Activated CD4-positive, CD25-positive, alpha-beta regulatory T cell treated with anti-CD3 and anti-CD28 coated beads, Interleukin-2, amount 50 U/mL, for 16 hours (primary cell): Measurements from ENCODE around the gene CDC42EP3.

Experiments used
- DNase-seq: peaks from one replicate; pipeline ENCODE4 v3.0.0-alpha.2; 2020; ENCODE audit warnings: low read depth, low spot score

The CDC42EP3 gene

DNA sequence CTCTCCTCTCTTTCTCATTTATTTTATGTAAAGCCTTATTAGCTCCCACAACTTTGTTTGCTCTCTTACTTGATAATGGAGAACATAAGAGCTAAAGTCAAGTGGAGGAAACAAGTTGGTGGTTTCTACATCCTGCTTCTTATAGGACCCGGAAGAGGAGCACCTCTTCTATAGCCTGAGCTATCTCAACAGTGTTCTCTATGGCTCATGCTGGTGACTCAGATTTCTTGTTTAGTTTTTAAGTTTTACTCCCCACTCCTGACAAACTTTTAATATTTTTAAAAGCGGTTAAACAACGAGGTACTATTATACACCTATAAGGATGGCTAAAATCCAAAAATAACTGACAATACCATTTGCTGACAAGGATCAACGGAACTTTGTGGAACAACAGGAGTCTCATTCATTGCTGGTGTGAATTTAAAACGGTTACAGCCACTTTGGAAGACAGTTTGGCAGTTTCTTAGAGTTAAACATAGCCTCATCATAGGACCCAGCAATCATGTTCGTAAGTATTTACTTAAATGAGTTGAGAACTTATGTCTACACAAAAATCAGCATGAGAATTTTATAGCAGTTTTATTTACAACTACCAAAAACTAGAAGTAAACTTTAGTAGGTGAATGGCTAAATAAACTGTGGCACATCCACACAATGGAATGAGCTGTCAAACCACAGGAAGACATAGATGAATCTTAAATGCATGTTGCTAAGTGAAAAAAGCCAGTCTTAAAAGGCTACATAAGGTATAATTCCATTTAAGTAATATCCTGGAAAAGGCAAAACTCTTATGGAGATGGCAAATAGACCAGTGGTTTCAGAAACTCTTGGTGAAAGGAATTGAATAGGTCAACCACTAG is 12.7 kb upstream of the CDC42EP3 start:
- DNase-seq = no peak

DNA sequence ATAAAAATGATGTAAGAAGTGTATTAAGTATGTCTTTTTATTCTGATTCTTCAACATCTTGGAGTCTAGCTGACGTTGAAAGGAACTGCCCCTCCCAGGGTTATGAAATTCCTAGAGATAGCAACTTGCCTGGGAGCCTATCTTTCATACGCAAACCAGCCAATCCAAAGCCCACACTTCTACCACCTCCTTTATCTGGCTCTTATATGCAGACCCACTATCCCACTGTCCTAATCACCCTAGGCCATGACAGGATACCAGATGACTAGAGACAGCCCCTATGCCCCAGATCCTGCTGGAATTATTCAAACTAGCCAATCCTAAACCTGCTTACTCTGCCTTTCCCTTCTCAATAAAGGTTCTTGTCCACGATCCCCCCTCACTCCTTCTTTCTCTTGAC is 11.8 kb upstream of the CDC42EP3 start:
- no peak for DNase-seq

DNA sequence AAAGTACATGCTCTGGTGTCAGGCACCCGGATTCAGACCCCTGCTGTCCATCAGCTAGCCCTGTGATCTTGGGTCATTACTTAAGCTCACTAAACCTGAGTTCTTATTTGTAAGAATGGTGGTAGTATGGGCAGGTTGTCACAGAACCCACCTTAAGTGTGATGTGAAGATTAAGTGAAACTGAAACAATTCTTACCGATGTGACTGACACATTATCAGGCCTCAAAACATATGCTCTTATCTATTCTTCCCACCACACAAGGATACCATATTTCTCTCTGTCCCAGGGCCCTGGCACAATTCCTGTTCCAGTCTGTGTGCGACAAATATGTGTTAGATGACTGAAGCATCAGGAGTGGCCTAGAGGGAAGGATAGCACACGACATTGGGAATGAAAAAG is 11.0 kb upstream of the CDC42EP3 start:
- no peak for DNase-seq

DNA sequence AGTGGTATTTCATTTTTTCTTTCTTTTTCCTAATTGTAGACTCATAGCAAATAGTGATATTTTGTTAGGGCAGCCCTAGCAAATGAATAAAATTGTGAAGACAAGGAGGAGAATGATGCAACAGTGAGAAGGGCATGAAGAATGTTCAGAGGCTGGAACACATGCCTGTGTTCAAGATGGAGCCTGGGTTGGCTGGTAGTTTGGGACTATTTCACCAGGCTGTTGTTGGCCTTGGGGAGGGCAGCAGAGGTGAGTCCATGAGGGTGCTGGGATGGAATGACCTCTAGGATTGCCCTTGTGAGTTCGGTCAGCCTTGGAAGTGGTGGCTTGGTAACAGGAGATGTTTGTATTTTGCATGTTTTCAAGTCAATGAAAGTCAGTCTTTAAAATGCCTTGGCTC is 10.1 kb upstream of the CDC42EP3 start:
- no peak for DNase-seq

DNA sequence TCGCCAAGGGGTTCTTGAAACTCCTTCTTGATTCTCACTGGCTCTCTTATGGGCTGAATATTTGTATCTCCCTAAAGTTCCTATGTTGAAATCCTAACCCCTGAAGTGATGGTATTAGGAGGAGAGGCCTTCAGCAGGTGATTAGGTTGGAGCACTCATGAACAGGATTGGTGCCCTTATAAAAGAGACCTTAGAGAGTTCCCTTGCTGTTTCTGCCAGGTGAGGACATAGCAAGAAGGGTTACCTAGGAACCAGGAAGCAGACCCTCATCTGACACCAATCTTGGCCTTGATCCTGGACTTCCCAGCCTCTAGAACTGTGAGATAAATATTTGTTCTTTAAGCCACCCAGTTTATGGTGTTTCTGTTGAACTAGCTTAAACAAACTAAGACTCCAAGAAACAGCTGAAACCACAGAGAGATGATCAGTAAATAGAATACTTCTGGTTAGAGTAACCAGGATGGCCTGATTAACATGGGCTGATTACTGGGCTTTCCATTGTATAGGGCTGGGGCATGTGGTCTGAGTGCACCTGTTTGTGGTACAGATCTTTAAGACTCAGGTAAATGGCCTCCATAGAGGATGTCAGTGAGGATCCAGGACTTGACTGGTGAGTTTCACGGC is 7.7 kb upstream of the CDC42EP3 start:
- DNase-seq = no peak

DNA sequence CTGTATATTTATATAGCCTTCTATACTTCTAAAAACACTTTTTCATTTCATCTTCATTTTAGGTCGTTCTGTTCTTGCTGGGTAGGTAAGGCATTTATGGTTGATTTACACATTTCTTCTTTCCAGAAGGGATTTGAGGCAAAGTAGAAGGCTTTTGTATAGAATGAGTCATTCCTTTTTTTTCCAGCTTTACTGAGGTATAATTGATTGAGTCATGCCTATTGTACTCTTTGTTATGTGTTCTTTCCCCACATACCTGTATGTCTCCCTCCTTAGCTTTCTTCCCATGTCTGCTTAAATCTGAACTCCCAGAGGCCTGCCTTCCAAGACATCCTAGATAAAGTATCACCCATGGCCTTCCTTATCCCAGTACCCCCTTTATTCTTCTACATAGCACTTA is 4.8 kb upstream of the CDC42EP3 start:
- no peak for DNase-seq

DNA sequence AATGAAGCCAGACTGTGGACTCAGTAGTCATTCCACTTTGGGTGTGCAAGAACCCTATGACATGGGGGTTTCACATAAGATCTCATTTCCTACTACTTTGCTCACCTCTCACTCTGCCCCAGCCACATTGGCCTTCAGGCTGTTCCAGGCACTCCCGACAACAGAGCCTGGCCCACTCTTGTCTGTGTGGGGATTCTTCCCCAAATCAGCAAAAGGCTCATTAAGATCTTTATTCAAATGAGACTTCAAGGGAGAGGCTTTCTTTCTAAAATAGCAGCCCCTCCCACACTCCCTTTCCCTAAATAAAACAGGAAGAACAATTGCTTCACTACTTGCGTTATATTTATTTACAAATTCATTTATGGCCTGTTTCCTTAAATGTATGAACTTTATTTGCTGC is 3.5 kb upstream of the CDC42EP3 start:
- DNase-seq = no peak

DNA sequence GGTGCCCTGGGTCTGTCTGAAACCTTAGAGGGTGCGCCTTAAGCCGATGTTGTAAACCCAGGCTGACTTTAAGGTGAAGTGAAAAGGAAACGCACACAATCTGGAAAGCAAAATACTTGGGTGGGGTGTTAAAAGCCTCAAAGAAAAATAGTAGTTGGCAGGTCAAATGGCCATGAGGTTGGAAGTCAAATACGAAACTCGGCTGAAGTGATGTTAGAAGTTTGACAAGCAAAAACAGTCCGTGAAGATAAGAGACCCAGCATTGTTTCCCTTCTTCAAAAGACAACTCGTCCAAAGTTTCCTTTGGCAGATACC is 1.4 kb upstream of the CDC42EP3 start:
- DNase-seq = no peak

DNA sequence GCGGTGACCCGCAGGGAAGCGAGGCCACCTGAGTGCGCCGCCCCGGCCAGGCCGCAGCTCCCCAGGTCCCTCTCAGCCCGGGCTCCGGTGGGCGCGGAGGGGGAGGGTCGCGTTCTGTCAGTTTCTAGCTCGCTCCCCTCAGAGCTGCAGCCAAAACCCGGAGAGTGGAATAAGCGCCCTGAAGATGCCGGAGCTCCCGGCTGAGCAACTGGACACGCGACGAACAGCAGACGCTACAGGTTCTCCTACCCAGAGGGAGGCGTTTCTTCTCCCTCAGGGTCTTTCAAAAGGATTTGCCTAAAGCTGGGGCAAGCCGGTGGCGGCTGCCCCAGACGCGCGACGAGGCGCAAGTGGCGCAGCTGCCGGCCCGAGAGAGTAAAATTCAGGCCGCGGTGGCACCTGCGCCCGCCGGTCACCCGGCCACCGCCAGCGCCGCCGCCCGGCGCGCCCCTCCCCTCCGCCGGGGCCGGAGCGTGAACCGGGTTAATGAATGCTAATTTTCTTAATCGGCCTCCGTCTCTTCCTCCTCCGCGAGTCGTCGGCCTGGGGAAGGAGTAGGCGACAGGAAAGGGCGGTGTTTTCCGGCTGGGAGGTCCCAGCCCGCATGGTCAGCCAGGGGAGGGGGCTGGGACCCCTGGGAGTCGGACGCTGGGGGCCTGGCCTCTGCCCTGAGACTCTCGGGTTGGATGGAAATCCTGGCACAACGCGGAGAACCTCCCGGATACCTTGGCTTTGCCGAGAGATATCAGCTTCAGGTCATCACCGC is 845 bp upstream of the CDC42EP3 start:
- DNase-seq = no peak

DNA sequence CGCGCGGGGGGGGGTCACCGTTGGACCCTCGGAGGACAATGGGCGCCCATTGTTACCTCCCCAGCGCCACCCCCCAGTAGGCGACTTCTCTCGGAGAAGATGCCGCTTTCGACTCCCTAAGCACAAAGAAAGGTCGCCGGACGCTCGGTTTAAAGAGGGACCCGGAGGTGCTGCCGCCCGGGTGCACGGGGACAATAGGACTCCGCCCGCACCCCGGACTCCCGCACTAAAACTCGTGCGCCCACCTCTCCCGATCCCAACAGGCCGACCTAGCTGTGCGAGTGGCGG is 318 bp upstream of the CDC42EP3 start:
- no peak for DNase-seq

DNA sequence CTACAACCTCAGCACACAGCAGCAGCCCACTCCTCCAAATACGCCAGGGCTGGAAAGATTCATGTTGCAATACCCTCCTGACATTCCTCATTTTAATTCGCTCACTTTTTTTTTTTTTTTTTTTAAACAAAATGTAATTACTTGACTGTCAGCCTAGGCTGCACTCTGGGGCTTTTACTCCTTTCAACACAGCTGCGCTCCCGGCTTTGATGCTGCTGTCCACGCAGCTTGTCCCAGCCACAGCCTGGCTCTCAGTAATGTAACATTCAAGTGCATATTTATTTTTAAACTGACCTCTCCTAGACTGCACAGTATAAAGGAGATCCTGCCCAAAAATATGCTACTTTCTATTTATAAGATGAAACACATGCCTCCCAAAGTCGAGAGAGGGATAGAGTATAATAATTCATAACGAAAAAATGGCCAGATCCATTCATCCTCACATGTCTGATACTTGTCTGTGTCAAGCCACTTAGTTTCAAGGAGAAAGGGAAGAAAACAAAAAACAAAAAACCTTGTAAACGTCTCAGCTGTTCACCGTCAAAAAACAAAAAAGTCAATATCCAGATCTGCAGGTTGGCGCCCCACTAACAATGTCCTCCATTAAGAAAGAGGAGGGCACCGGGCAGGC is 949 bp downstream of the CDC42EP3 start:
- DNase-seq = no peak

DNA sequence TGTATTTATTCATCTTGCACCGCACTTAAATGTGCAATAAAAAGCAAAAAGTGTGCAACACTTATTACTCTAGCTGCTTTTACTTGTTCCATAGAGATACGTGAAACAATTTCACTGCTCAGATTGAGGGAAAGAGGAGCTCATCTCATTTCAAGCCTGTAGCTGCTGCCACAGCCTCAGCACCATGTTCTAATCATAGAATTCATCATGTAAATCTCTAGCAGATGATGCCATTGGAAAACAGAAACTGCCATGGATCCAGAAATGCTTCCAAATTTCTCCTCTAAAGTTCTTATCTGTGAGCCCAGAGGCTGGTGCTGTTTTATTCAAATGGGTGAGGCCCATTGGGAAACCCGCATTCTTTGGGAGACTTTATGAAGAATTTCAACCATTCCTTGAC is 2.0 kb downstream of the CDC42EP3 start:
- DNase-seq = no peak

DNA sequence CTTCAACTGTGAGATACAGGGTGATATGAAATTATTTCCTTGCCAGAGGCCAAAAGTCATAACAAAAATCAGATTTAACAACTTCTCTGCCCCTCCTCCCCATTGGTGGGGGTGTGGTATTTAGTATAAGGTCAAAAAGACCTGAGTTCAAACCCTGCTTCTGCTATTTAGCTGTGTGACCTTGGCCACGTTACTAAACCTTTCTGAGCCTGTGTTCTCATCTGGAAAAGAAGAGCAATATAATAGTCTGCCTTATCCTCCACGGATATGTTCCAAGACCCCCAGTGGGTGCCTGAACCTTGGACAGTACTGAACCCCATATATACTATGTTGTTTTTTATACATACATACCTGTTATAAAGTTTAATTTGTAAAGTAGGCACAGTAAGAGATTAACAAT is 3.7 kb downstream of the CDC42EP3 start:
- DNase-seq = no peak

DNA sequence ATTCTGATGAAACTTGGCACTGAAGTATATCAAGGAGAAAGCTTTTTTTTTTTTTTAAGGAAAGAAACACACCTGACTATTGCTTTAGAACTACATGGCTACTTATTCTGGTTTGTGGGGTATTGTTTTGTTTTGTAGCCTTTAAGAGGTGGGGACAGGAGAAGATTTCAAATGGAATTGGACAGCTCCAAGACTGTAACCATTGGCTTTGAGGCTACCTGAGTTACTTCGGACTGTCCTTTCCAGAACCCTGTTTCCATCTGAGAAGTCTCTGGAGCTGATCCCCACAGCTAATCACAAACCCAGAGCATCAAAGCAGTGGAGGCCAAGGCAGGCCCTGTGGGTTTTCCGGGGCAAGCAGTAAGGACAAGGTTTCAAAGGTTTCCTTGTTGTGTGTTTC is 4.7 kb downstream of the CDC42EP3 start:
- no peak for DNase-seq

DNA sequence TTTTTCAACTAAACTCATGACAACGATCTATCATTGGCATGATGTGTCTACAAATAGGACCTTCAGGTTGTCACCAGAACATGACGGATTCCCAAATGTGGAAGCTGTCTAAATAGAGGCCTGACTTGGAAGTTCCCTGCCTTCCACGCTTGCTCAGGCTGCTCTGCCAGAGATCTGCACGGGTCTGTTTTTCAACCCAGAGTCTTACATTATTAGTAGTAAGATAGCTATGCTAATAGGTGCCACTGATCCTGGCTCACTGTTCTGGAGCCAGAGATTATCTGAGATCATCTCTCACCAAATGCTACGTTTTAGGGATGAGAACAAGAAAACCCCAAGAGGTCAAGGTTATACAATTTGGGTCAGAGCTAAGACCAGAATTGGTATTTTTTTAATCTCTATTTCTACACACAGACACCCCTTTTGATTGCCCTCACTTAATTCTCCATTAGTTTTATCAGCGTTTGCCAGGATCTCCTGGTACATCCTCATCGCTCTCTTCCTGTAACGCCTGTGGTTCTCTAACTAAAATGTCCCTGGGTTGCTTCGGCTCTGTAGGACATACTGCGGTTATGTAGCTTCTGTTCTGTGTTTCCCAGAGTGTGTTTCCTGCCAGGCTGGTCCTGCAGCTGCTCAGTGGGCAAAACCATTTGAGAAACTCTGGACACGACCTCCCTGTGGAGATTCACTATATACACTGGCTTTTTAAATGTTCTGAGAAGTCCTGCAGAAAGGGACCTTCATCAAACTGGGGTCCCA is 5.7 kb downstream of the CDC42EP3 start:
- no peak for DNase-seq

DNA sequence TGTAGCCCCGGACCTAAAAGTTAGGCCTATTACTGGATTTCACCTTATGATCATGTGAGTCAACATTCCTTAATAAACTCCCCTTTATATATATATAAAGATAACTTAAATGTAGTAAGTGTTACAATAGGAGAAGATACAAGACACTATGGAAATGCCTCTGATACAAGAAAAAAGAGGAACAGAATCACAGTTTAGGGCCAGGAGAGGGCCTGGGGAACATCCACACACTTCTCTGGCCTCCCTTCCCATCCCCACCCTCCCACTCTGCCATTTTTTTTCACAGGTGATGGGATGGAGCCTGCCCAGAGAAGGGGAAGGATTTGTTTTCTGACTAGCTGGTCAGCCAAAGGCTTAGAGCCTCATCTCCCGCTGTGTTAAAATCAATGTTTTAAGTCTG is 6.4 kb downstream of the CDC42EP3 start:
- DNase-seq = no peak

DNA sequence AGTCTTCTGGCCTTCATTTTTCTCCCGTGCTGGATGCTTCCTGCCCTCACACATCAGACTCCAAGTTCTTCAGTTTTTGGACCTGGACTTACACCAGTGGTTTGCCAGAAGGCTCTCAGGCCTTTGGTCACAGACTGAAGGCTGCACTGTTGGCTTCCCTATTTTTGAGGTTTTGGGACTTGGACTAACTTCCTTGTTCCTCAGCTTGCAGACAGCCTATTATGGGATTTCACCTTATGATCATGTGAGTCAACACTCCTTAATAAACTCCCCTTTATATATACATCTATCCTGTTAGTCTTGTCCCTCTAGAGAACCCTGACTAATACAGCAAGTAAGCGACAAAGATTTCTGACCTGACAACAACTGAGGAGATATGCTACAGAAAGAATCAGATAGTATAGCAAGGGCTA is 7.2 kb downstream of the CDC42EP3 start:
- DNase-seq = no peak

DNA sequence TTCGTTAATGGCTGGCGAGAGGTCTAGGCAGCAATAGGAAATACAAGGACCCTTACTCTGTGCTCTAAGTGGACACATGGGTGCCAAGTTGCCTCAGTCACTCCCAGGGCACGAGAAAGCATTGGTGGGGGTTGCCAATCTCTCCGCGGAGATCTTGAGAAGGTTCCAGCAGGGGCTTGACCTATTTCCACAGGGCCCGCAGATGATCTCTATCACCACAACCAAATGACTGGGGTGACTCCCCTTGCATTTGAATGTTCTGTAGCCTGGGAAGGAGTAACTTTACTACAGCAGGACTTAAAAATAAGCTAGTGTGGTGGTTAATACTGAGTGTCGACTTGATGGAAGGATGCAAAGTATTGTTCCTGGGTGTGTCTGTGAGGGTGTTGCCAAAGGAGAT is 8.1 kb downstream of the CDC42EP3 start:
- DNase-seq = no peak

DNA sequence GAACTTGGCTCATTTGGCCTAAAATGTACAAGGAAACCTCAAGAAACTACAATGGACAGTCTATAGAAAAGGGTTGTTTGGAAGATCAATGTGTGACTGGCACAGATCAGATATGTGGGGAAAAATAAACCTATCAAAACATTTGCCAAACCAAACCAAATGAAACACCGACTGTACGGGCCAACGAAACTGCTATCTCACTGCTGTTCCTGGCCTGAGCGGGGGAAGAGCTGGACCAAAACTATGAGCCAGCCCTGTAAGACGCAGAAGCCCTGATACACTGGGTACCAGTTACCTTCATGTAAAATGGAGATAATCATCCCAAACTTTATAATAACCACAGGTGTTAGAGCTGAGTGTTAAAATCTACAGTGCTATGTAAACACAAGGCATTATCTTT is 11.7 kb downstream of the CDC42EP3 start:
- no peak for DNase-seq

DNA sequence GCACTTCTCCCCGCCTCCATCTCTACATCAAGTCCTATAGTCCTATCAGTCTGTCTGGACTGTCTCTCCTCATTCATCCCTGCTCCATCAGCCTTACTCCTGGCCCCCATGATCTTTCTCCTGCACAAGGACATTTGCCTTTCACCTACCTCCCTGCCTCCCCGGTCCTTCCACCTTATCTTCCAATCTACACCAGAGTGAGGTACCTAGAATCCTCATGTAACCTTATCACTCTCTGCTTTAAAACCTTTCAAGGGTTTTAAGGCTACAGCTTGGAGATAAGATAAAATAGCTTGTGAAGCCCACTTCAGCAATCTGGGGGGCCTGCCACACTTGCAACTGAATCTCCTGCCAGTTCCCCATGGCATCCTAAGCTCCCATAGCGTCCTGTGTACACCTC is 12.8 kb downstream of the CDC42EP3 start:
- no peak for DNase-seq

DNA sequence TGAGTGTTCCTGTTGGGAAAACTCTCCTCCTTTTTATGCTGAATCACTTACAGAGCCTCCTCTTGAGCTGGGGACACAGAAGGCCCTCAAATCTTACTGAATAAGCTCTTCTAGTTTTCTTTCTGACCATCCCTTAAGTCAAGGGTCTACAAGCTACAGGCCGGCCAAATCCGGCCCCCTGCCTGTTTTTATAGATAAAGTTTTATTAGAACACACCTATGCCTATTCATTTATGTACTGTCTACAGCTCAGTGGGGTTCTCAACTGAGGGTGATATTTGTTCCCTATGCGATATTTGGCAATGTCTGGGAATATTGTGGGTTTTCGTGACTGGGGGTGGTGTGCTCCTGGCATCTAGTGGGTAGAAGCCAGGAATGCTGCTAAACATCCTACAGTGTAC is 14.0 kb downstream of the CDC42EP3 start:
- DNase-seq = no peak
